DND-41 (cell line): ENCODE results near the gene MTTP.
"Not testable (repeated sequence)": the region's sequence is repeated elsewhere in the genome, so short reads cannot be mapped to it uniquely, and the experiment has no call there.

Experiments
- ATAC-seq: fragments of 200-7000 bp; cut with Tn5 transposase; 3 replicates; pipeline ENCODE4 v1.9.1; 2021; ENCODE audit warnings: low read depth; ENCODE audit not compliant: insufficient read depth
- DNase-seq: peaks from one replicate; pipeline ENCODE4 v3.0.0-alpha.2; 2020
- H2AFZ ChIP-seq: 2 replicates; pipeline ENCODE4 v1.6.0; 2012; ENCODE audit warnings: low read depth, low read length
- H3K27ac ChIP-seq: 2 replicates; pipeline ENCODE4 v1.5.1; 2012; ENCODE audit warnings: low read length, inconsistent platforms
- H3K27me3 ChIP-seq: fragments of 200-600 bp; sonication (generic); 2 replicates; pipeline ENCODE4 v1.6.0; 2012; ENCODE audit warnings: low read length, mild to moderate bottlenecking, inconsistent platforms; ENCODE audit not compliant: insufficient read depth, poor library complexity
- H3K36me3 ChIP-seq: 2 replicates; pipeline ENCODE4 v1.5.1; 2012; ENCODE audit warnings: low read length, inconsistent platforms; ENCODE audit not compliant: insufficient read depth
- H3K4me1 ChIP-seq: 2 replicates; pipeline ENCODE4 v1.5.1; 2012; ENCODE audit warnings: mild to moderate bottlenecking, low read length; ENCODE audit not compliant: insufficient read depth
- H3K4me2 ChIP-seq: 2 replicates; pipeline ENCODE4 v1.6.0; 2012; ENCODE audit warnings: mild to moderate bottlenecking, moderate library complexity, low read length, inconsistent platforms; ENCODE audit not compliant: insufficient read depth
- H3K4me3 ChIP-seq, 2 experiments: fragments of 200-600 bp in 1 of 2; shearing (Covaris generic) in 1 of 2; 2 replicates each; pipeline ENCODE4 v1.5.1; 2012 to 2016; ENCODE audit warnings: inconsistent platforms in 2 of 2, low read length in 2 of 2, mild to moderate bottlenecking in 2 of 2, low read depth in 1 of 2, moderate library complexity in 1 of 2
- H3K79me2 ChIP-seq: 2 replicates; pipeline ENCODE4 v1.6.0; 2012; ENCODE audit warnings: low read length, inconsistent platforms; ENCODE audit not compliant: insufficient read depth
- H3K9ac ChIP-seq: 2 replicates; pipeline ENCODE4 v1.6.0; 2012; ENCODE audit warnings: low read depth, mild to moderate bottlenecking, inconsistent platforms, low read length, moderate library complexity
- H3K9me3 ChIP-seq: 2 replicates; pipeline ENCODE4 v1.5.1; 2012; ENCODE audit warnings: low read length, moderate library complexity, mild to moderate bottlenecking, inconsistent platforms; ENCODE audit not compliant: insufficient read depth, severe bottlenecking
- H4K20me1 ChIP-seq: 2 replicates; pipeline ENCODE4 v1.6.0; 2012; ENCODE audit warnings: low read length; ENCODE audit not compliant: insufficient read depth
- EZH2 ChIP-seq: IDR thresholded peaks from 3 replicates; pipeline ENCODE4 v1.6.1; 2012; ENCODE audit warnings: borderline replicate concordance, low read depth, mild to moderate bottlenecking, moderate library complexity, low read length, inconsistent platforms; ENCODE audit not compliant: severe bottlenecking
- TF ChIP-seq, protein P1 (sequence below): IDR thresholded peaks from 2 replicates; pipeline ENCODE4 v1.5.1; 2012; ENCODE audit warnings: borderline replicate concordance, low read length, moderate library complexity, mild to moderate bottlenecking; ENCODE audit not compliant: poor library complexity, severe bottlenecking; ENCODE audit errors: extremely low read depth

MTTP gene

DNA sequence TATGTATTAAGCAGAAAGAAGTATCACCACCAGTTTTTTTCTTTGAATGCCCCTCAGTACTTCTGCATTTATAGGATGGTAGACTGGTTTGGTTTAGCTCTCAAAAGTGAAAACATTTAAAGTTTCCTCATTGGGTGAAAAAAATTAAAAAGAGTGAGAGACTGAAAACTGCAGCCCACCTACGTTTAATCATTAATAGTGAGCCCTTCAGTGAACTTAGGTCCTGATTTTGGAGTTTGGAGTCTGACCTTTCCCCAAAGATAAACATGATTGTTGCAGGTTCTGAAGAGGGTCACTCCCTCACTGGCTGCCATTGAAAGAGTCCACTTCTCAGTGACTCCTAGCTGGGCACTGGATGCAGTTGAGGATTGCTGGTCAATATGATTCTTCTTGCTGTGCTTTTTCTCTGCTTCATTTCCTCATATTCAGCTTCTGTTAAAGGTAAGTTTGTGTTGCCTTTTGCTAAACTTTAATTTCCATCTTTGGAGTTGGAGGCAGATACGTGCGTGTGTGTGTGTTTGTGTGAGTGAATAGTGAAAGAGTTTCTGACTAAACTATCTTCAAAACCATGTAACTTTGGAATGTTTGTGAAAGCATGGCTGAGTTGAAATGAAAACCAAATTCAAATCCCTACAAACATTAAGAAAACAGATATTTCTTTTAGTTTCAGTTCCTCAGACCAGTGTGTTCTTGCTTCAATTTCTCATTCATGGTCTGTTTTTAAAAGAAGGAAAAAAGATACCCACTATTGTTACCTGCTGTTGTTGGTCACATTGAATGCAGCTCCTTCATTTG lies at the start of gene MTTP:
Gene MTTP, plus strand, starts transcription at position 295 of the 795 bp plus-strand sequence. Its CDS starts 86 bp downstream, at position 381.
- no peak for ATAC-seq
- no peaks in the 10 kb centered on the region for H3K36me3 ChIP-seq
- no peaks in the 10 kb centered on the region for H4K20me1 ChIP-seq
- H3K9me3 ChIP-seq: no peaks in the 10 kb centered on the region
- H3K4me1 ChIP-seq: no peaks in the 10 kb centered on the region
- H2AFZ ChIP-seq: no peak within 1 kb of the TSS
- H3K79me2 ChIP-seq: no peaks in the 10 kb centered on the region
- H3K27ac ChIP-seq: no peak within 1 kb of the TSS
- H3K27me3 ChIP-seq: peaks cover 12% of the 10 kb centered on the region
- no peak for DNase-seq
- no peak within 1 kb of the TSS for H3K4me2 ChIP-seq
- TF ChIP-seq, protein P1, sequence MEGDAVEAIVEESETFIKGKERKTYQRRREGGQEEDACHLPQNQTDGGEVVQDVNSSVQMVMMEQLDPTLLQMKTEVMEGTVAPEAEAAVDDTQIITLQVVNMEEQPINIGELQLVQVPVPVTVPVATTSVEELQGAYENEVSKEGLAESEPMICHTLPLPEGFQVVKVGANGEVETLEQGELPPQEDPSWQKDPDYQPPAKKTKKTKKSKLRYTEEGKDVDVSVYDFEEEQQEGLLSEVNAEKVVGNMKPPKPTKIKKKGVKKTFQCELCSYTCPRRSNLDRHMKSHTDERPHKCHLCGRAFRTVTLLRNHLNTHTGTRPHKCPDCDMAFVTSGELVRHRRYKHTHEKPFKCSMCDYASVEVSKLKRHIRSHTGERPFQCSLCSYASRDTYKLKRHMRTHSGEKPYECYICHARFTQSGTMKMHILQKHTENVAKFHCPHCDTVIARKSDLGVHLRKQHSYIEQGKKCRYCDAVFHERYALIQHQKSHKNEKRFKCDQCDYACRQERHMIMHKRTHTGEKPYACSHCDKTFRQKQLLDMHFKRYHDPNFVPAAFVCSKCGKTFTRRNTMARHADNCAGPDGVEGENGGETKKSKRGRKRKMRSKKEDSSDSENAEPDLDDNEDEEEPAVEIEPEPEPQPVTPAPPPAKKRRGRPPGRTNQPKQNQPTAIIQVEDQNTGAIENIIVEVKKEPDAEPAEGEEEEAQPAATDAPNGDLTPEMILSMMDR: no peak
- TF ChIP-seq EZH2: no peak
- no peak within 1 kb of the TSS for H3K4me3 ChIP-seq
- no peak within 1 kb of the TSS for H3K9ac ChIP-seq

DNA sequence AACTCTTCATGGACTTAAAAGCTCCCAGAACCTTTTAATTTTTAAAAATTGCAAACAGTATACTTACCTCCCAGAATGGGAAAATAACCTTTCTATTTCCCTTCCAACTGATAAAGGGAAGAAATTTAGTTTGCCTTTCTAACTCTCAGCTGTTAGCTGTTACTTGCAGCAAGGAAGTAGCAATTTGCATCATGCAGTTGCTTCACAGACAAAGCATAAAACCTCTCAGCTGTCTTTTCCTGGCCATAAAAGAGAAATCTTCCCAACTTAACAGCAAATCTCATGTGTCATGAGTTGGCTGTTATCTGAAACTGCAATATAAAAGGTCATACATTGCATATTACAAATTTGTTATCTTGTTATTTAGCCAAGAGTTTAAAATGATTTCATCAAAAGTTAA lies 45.4 kb upstream of the MTTP start:
- no peak for DNase-seq
- no peak for ATAC-seq
- no peak overlapping the region for H3K4me2 ChIP-seq
- no peak overlapping the region for H2AFZ ChIP-seq
- H3K4me3 ChIP-seq: no peak overlapping the region
- H3K9ac ChIP-seq: no peak overlapping the region
- H3K79me2 ChIP-seq: no peaks in the 10 kb centered on the region
- H3K27me3 ChIP-seq: no peaks in the 10 kb centered on the region
- H3K4me1 ChIP-seq: no peaks in the 10 kb centered on the region
- H3K36me3 ChIP-seq: no peaks in the 10 kb centered on the region
- H3K27ac ChIP-seq: no peak overlapping the region
- H4K20me1 ChIP-seq: no peaks in the 10 kb centered on the region
- H3K9me3 ChIP-seq: no peaks in the 10 kb centered on the region
- TF ChIP-seq, protein P1: no peak
- TF ChIP-seq EZH2: no peak

DNA sequence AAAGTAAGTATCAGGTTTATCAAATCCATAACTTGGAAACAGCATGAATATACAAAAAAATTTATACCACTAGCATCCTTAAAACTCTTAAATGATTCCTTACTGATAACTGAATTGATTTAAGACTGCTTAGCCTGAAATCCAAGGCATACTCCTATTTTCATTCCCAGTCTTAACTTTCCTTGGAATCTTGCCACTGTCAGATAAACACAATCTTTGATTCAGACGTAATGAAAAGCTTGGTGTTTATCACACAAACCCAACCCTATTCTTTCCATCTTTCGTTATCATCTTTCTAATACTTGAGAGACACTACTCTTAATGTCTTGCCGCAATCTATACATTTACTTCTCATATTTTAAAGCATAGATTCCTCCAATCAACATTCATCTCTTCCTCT lies 44.7 kb upstream of the MTTP start:
- no peaks in the 10 kb centered on the region for H3K79me2 ChIP-seq
- no peak for DNase-seq
- H3K4me3 ChIP-seq: no peak overlapping the region
- TF ChIP-seq, protein P1: no peak
- no peak for TF ChIP-seq EZH2
- H3K9ac ChIP-seq: no peak overlapping the region
- H3K4me1 ChIP-seq: no peaks in the 10 kb centered on the region
- no peaks in the 10 kb centered on the region for H4K20me1 ChIP-seq
- H2AFZ ChIP-seq: no peak overlapping the region
- no peak overlapping the region for H3K27ac ChIP-seq
- H3K4me2 ChIP-seq: no peak overlapping the region
- H3K27me3 ChIP-seq: no peaks in the 10 kb centered on the region
- H3K9me3 ChIP-seq: no peaks in the 10 kb centered on the region
- H3K36me3 ChIP-seq: no peaks in the 10 kb centered on the region
- no peak for ATAC-seq

DNA sequence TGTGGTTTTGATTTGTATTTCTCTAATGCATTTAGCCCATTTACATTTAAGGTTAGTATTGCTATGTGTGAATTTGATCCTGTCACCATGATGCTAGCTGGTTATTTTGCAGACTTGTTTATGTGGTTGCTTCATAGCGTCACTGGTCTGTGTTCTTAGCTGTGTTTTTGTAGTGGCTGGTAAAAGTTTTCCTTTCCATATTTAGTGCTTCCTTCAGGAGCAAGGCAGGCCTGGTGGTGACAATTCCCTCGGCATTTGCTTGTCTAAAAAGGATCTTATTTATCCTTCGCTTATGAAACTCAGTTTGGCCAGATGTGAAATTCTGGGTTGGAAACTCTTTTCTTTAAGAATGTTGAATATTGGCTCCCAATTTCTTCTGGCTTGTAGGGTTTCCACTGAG lies 39.9 kb upstream of the MTTP start:
- not testable (repeated sequence) for H4K20me1 ChIP-seq, ATAC-seq, H3K27ac ChIP-seq, H3K9me3 ChIP-seq, H3K4me3 ChIP-seq, H3K79me2 ChIP-seq, H3K4me1 ChIP-seq, H2AFZ ChIP-seq, H3K27me3 ChIP-seq, H3K36me3 ChIP-seq, H3K9ac ChIP-seq, H3K4me2 ChIP-seq, DNase-seq
